ENCODE results near the gene IKZF2.

GRCh38 chr2:213084261-213084660, 67.2 kb downstream of the IKZF2 start:
- TF ChIP-seq POLR2AphosphoS5 (IDR thresholded peaks at IDR 0.05), result no peak
- TF ChIP-seq POLR2A (IDR thresholded peaks at IDR 0.05), result no peak
- TF ChIP-seq, protein P1, sequence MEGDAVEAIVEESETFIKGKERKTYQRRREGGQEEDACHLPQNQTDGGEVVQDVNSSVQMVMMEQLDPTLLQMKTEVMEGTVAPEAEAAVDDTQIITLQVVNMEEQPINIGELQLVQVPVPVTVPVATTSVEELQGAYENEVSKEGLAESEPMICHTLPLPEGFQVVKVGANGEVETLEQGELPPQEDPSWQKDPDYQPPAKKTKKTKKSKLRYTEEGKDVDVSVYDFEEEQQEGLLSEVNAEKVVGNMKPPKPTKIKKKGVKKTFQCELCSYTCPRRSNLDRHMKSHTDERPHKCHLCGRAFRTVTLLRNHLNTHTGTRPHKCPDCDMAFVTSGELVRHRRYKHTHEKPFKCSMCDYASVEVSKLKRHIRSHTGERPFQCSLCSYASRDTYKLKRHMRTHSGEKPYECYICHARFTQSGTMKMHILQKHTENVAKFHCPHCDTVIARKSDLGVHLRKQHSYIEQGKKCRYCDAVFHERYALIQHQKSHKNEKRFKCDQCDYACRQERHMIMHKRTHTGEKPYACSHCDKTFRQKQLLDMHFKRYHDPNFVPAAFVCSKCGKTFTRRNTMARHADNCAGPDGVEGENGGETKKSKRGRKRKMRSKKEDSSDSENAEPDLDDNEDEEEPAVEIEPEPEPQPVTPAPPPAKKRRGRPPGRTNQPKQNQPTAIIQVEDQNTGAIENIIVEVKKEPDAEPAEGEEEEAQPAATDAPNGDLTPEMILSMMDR (IDR thresholded peaks at IDR 0.05), result no peak
